Activated CD4-positive, alpha-beta T cell treated with anti-CD3 and anti-CD28 coated beads, Interleukin-2, amount 50 U/mL, for 4 hours (primary cell): Measurements from ENCODE around the gene IFNAR1.

Experiments used
- DNase-seq, 2 experiments: peaks; one replicate each; pipeline ENCODE4 v3.0.0-alpha.2; 2020

Gene IFNAR1

DNA sequence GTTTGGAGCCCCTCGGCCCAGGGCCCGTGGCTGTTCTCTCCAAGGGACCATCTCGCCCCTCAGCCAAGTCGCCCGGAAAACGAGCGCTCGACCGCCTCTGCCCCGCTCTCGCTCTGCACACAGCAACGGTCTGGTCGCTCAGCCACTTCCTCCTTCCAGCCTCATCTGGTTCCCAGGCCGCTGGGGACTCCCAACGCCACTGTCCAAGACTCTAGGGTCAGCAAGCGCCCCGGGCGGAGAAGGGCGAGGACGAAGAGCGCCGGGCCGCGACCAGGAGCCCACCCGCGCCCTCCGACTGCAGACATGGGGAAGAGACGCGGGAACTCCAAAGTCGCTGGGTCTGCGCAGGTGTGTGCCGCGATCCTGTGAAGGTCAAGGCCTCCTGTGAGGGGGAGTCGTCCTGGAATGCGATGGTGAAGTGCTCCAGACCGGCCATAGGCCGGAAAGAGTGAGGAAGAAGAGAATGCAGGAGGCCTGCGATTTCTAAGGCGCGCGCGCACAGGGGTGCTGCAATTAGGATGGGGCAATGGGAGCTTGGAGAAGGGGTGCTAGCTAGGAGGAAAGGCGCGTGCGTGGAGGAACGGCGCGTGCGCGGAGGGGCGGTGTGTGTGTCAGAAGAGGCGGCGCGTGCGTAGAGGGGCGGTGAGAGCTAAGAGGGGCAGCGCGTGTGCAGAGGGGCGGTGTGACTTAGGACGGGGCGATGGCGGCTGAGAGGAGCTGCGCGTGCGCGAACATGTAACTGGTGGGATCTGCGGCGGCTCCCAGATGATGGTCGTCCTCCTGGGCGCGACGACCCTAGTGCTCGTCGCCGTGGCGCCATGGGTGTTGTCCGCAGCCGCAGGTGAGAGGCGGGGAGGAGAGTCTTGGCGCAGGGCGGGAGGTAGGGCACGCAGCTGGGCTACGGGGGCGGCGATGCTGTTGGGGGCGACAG lies at the start of gene IFNAR1:
TSS of gene IFNAR1 (plus strand) at position 680 of the 931 bp plus-strand sequence. CDS start at position 766, 86 bp downstream.
- peak; percentile 99 for DNase-seq

DNA sequence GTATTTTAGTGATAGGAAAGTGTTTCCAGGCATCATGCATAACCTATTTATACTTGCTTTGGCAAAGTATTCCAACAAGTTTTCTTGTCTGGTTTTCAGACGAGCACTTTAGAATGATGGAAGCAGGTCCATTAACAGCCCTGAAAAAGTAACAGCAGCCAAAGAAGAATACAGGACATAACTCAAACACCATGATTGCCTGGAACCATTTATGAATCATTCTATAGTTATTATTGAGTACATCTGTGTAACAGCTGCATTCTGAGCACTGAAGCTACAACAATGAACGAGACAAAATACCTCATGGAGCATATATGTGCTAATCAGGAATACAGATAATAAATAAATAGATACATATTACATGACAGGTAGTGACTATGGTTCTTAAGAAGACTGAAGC lies 46.0 kb upstream of the IFNAR1 start:
- no peak for DNase-seq

DNA sequence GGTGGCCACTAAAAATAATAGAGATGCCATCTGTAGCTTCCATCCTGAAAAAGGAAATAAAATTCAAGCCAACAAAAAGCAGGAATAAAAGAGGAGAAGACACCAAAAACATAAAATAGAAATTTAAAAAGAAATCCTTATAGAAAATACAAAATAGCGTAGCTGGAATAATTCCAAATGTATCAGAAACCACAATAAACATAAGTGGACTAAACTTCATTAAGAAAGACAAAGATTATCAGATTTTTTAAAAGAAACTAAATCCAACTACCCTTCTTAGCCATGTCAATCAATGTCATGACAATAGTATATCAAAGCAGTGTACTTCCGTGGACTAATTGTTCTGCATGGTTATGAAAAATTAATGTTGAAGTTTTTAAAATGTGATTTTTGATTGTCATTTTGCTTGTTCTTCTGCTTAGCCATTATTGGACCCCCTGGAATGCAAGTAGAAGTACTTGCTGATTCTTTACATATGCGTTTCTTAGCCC lies 45.4 kb upstream of the IFNAR1 start:
- DNase-seq, result no peak

DNA sequence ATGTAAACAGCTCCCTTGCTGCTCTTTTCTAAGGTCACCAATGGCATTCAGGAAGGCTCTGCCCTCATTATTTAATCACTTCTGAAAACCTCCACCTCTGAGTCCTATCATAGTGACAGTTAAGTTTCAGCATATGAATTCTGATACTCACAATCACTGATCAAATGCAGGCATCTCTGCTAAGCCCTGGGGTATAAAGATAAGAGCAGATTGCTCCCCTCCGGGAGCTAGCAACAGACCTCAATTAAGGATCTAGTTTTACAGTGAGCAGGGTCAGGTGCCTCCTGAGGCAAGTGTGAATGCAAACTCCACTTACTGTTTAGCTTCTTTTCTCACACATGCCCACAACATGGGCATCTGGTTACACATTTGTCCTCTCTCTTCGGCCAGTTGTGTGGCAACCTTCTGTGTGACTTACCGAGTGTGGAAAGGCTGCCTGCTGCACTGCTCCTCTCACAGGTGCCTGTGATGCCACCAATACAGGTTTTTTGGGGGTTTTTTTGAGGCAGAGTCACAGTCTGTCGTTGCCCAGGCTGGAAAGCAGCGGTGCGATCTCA lies 43.6 kb upstream of the IFNAR1 start:
- DNase-seq, result no peak

DNA sequence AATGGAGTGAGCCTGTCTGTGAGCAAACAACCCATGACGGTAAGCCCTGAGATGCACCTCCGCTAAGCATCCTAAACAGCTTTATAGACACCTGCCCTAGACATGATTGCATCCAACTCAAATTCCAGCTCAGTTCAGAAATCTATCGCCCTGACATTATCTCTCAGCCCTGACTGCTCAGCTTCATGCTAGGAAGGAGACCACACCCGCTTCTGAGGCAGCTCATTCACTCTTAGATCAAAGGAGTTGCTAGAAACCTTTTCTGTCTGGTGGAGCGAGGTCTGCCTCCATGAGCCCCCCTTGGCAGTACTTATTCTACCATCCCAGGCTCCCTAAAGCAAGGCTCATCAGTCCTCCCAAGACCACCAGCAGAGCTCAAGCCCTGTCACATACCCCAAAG lies 41.6 kb upstream of the IFNAR1 start:
- DNase-seq, result no peak

DNA sequence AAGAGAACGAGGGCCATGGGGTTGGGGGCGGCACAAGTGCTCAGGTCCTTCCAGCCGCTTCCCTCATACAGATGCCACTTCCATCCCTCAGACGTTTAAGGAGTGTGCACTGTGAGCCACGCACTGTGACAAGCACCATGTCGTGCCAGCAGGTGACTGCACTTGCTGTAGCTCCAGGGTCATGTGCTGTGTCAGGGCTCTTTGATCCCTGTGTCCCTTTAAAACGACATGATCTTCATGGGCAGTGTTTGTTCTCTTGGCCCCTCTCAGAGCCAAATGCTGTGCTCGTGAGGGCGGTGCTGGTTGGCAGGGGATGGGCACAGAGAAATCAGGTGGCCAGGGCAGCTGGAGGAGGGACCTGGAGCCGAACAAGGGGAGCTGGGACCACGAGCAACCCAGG lies 38.7 kb upstream of the IFNAR1 start:
- DNase-seq, result no peak

DNA sequence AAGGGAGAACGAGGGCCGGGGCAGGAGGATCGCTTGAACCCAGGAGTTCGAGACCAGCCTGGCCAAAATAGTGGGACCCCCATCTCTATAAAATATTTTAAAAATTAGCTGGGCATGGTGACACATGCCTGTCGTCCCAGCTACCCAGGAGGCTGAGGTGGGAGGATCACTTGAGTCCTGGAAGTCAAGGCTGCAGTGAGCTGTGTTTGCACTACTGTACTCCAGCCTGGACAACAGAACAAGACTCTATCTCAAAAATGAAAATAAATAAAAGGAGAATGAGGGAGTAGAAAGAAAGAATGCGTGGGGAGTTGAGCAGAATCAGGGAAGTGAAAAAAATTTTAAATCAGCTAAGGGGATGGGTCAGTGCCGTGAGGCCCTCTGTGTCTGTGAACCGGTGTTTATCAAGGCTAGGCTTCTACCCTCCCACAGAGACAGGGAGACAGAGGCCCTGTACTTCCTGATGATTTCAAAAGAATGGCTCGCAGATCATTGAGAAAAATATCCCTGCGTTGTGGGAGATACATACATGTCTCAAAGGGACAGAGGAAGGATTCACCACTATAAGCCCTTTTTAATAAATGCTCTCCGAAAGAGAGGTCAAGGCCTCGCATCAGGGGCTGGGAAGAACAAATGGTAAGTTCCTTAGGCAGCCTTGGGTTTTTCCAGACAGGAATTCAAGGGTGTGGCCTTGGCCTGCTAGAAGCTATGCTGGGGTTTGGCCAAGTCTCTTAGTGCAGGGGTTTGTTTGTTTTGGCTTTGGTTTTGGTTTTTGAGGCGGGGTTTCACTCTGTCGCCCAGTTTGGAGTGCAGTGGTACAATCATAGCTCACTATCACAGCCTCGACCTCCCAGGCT lies 37.9 kb upstream of the IFNAR1 start:
- no peak for DNase-seq

DNA sequence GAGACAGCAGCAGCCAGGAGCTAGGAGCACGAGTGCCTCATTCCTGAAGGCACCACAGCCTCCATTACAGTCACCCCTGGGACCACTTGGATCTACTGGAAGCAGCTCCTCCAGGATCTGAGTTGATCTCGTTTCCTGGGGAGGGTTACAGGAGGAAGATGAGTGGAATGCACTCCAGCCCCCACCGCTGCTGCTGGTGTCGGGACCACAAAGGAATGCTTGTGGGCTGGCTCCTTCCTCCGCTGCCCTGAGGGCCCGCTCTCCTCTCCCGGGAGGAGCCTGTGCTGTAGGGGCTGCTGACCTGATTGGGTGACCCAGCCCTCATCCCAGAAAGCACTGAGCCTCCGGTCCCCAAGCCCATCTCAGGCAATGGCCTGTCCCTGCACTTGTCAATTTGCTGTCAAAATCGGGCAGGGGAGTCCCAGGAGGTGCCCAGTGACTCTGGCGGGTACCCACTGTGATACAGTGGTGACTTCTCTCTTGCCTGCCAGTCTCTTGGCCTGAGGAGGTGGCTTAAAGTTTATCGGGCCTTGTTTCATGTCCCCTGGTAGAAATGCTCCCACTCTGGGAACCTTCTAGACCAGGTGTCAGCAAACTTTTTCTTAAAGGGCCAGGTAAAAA lies 35.5 kb upstream of the IFNAR1 start:
- no peak for DNase-seq

DNA sequence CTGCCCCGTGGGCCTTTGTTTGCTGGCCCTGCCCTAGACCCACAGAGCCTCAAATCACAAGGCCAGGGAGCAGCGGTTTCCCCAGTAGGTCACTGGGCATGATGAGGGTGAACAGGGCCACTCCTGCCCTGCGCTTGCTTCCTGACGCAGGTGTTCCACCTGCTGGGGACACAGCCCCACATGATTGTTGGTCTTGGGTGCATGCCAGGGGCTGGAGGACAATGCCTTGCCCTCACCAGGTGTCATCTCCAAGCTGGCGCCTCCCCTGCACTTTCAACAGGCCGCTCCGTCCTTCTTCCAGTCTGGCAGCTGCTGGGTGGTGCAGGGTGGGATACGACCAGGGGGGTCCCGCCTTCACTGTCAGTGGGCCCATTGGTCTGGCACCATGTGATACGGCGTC lies 34.3 kb upstream of the IFNAR1 start:
- DNase-seq, result no peak

DNA sequence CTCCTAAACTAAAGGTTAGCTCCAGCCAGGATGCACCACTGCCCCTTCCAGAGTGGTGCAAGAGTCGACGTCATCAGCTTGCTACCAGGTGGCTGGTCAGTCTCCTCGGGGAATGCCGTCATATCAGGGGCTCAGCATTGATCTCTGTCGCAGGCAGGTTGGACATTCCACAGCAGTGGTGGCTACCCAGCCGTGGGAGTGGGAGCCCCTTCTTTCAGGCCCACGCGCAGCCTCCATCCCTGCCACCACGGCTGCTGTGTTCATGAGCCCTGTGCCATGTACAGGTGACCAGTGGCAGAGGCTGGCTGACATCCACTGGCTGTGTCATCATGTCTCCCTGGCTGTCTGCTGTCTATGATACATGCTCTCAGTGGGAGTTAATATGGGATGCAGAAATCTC lies 33.1 kb upstream of the IFNAR1 start:
- no peak for DNase-seq

DNA sequence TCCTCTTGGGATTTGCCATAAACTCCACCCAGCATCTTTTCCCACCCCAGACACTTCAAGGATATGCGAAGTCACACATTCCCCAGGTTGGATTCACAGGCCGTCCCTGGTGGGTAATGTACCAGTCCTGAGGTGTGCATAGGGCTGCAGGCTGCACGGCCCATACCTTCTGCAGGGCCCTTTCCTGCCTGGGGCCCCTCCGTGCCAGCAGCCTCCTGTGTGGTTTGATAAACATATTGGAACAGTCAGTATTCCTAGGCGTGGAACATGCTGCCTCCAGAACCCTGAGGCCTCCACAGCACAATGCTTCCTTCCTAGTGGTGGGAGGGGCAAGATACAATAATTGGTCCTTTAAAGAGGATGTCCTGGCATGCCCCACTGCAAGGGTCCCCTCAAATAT lies 32.0 kb upstream of the IFNAR1 start:
- DNase-seq, result no peak

DNA sequence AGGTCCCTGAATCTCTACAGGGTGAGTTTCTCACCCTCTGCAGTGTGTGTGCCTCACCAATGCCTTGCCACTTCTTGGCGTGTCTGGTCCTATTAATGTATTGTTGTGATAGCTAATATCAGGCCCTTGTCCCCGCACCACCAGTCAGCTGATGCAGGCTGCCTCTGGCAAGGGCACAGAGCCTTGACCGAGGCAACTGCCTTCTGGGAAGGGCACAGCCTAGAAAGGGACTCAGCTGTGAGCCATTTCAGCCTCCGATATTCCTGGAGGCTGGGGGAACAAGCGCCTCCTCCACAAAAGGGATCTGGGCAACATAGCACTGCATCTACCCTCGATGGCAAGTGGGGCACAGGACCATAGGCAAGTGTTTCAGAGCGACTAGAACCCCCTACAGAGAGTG lies 31.6 kb upstream of the IFNAR1 start:
- no peak for DNase-seq

DNA sequence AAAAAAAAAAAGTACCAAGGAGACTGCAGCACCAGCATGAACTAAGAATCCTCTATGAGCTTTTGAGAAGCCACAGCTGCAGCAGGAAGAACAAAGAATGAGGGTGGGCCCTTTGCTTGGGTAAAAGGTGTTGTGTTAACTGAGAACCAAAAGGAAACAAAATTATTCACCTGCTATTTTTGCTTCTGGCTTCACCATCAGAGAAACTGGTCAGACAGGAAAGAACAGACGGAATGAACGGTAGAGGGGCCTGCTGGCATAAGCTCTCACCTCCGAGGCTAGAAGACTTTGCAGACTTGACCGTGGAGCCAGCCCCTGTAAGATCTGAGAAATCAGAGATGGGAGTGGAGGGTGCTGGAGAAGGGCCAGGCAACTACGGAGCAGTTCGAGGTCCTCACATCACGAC lies 31.0 kb upstream of the IFNAR1 start:
- DNase-seq, result no peak

DNA sequence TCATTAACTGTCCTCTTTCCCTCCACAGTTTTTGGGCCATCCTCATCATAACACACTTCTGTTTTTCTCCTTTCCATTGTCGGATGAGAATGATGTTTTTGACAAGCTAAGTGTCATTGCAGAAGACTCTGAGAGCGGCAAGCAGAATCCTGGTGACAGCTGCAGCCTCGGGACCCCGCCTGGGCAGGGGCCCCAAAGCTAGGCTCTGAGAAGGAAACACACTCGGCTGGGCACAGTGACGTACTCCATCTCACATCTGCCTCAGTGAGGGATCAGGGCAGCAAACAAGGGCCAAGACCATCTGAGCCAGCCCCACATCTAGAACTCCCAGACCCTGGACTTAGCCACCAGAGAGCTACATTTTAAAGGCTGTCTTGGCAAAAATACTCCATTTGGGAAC lies 28.6 kb upstream of the IFNAR1 start:
- no peak for DNase-seq

DNA sequence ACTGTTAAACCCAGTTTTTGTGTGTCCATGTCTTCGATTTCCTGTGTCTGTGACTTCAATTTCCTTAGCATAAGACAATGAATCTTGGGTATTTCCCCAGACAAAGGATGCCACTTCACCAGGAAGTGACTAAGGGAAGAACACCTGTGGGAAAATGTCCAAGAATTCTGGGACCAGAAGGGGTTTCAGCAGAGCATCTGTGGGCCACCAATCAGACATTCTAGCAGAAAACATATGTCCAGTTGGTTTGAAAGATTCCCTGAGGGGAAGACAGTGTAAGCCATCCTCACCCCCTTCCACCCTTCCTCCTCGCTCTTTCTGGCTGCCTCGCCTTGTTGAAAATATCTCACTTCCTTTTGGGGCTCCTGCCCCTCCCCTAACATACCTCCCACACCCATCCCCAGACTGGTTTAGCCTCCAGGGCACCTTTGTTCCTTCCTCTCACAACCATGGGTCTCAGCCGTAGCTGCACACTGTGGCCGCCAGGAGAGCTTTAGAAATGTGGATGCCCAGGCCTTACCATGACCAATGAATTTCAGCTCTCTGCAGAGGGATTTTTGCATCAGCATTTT lies 25.5 kb upstream of the IFNAR1 start:
- peak in 1 of 2 experiments; percentile 29 for DNase-seq

DNA sequence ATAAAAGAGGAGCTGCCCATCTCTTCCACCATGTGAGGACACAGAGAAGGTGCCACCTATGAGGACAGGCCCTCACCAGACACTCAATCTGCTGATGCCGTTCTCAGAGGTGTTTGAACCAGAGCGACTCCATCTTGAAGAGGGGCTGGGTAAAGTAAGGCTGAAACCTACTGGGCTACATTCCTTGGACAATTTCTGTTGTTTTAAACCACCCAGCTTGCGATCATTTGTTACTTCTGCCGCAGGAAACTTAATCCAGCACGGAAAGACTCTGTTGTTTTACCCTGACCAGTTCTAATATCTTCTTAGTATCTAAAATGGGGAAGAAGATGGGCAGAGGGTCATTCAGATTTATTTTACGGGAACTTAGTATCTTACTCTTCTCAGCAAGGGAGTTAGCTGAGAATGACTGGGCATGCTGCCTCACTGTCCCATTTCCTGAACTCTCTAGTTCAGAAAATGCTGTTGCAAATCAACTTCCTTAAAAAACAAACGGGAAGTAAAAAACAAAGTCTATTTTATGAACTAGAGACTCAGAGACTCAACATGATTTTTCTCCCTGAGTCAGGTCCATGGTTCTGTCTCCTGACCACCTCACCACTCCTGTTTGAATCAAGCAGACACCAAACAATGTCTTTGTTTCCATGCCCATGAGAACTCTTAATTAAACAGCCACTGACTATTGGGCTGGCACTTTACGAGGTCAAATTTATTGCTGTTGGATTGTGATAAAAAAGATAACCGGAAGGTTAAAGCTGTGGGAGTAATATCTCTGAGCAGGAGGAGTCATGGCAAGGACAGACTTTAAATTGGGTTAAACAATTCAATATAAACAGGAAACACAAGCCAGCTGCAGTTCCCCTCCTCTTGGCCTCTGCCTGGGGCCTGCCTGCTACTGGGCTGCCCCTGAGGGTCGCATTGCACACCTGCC lies 23.8 kb upstream of the IFNAR1 start:
- DNase-seq, result no peak

DNA sequence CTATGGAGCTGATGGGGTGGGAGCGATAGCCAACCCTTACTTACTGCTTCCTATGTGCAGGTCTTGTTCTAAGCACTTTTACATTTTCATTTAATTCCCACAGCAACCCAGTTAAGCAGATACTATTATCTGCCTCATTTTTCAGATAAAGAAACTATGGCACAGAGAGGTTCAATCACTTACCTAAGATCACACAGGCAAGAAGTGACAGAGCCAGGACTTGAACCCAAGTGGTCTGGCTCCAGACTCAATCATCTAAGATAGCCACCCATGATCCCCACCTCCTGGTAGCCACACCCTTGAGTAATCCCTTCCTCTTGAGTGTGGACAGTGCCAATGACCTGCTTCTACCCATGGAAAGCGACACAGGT lies 23.2 kb upstream of the IFNAR1 start:
- DNase-seq, result no peak

DNA sequence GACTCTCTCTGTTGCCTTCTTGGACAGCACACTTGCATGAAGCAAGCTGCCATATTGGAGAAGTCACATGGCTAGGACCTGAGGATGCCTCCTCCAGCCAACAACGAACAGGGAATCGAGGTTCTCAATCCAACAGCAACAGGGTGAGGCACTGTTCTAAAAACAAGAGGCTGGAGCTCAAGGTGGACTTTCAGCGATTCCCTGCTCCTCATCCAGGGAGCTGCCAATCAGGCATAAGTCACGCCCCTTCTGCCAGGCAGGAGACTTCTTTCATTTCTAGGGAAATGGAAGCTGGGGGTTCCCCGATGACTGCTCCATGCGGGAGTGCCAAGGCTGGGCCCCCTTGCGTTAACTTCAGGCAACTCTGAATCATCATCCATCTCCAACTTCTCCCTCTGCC lies 22.7 kb upstream of the IFNAR1 start:
- no peak for DNase-seq

DNA sequence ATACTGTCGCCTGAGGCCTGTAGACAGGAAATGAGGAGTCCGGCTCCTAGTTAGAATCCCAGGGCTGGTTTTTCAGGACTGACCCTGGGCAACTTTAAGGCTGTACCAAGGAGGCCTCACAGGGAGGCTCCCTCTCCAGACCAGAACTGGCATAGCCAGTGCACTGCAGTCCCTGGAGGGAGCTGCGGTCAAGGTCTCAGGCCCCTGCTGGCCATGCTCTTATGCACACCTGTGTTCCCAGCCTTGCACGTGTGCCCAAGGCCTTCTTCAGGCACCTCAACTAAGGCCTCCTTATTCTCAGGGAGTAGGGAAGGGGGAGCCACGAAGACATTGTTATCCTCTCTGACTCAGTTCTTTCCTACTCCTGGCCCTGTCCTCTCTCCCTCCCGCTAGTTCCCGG lies 22.0 kb upstream of the IFNAR1 start:
- no peak for DNase-seq

DNA sequence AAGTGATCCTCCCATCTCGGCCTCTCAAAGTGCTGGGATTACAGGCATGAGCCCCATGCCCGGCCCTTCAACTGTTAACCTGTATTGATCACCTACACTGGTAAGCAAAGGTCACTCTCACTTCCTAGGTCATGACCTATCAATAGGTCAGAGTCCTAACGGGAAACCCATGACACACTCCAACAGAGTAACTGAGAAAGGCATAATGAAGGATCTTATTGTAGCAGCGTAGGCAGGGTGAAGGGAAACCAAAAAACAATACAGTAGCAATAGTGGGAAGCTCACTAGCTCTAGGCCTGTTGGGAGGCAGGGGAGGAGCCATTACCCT lies 19.5 kb upstream of the IFNAR1 start:
- no peak for DNase-seq

DNA sequence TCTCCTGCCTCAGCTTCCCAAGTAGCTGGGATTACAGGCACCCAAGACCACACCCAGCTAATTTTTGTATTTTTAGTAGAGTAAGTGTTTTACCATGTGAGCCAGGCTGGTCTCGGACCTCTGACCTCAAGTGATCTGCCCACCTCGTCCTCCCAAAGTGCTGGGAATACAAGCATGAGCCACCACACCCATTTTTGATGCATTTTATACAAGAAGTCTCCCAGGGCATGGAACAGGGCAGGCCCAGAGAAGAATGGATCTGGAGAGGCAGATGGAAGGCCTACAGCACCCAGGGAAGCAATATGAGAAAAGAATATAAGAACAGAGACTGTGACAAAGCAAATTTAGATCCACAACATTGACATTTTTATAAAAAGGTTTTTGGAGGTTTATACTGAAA lies 18.8 kb upstream of the IFNAR1 start:
- no peak for DNase-seq
